ENCODE measurements around the gene MICAL3. TPM values are rescaled to one million over a fixed set of nuclear protein-coding genes. Genes with fewer than 3 reads are reported as not detected.

The MICAL3 gene
- total RNA-seq, 4 donors from 2014 or later: 45.2 to 56.3 (median 46.3) TPM

- TF ChIP-seq POLR2A (IDR thresholded peaks at IDR 0.05) (peak in 1 of 2 donors; percentile 12), EP300 (IDR thresholded peaks at IDR 0.05) (peak in 1 of 2 donors; percentile 23)
- TF ChIP-seq, protein P1, sequence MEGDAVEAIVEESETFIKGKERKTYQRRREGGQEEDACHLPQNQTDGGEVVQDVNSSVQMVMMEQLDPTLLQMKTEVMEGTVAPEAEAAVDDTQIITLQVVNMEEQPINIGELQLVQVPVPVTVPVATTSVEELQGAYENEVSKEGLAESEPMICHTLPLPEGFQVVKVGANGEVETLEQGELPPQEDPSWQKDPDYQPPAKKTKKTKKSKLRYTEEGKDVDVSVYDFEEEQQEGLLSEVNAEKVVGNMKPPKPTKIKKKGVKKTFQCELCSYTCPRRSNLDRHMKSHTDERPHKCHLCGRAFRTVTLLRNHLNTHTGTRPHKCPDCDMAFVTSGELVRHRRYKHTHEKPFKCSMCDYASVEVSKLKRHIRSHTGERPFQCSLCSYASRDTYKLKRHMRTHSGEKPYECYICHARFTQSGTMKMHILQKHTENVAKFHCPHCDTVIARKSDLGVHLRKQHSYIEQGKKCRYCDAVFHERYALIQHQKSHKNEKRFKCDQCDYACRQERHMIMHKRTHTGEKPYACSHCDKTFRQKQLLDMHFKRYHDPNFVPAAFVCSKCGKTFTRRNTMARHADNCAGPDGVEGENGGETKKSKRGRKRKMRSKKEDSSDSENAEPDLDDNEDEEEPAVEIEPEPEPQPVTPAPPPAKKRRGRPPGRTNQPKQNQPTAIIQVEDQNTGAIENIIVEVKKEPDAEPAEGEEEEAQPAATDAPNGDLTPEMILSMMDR (IDR thresholded peaks at IDR 0.05): peak in 1 of 5 experiments; percentile 11
- Histone ChIP-seq H3K27ac (peak overlapping the region; percentile 21 to 86 (median 48)), H3K4me1 (peaks cover 0 to 84% (median 61%) of the 10 kb centered on the region in 4 donors), H3K9me3 (no peaks in the 10 kb centered on the region), H3K4me3 (no peak overlapping the region), H3K27me3 (no peaks in the 10 kb centered on the region), H3K36me3 (no peaks in the 10 kb centered on the region)
- no peak for DNase-seq (ENCODE audit: low spot score in 2 of 2)
- 26% methylated on average over 15 of the region's 15 CpGs for WGBS, 2 donors
Measured at GRCh38 chr22:17920145-17920605, 104.2 kb downstream of the MICAL3 start.

DNA sequence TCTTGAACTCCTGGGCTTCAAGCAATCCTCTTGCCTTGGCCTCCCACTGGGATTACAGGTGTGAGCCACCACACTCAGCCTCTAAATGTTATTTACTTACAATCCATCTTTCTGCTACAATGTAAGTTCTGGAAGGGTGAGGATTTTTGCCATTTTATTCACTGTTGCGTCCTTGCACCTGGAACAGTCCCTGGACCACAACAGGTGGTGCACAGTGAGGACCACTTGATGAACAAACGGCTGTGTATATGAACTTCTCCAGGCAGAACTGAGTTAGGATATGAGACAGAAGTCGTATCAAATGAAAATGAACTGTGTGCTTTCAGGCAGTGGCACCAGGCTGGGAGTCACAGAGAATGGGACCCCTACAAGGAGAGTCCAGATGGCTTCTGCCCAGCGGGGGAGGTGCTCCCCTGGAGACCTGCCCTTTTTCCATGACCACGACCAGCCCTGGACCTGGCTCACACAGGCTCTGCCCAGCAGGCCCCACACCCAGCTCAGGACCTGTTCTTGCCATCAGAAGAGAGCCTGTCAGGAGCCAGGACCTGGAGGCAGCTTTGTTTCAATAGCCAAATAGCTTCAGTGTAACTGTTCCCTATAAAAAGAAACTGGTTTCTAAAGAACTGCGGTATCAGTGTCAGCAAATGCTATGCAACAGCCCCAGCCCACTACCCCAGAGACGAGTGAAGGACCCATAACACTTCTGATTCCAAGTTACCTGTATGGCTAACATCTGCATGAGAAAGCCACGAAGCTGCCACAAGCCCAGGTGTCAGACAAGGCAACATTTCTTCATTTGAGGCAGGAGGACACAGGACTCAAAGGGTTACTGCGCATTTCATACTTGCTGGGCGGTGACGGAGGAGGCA, 104.9 kb downstream of the MICAL3 start:
- DNase-seq (ENCODE audit: low spot score in 2 of 2): no peak
- Histone ChIP-seq H3K4me1 (peaks cover 0 to 82% (median 55%) of the 10 kb centered on the region in 4 donors), H3K9me3 (no peaks in the 10 kb centered on the region), H3K36me3 (no peaks in the 10 kb centered on the region), H3K27ac (peak overlapping the region; percentile 21 to 86 (median 48)), H3K27me3 (no peaks in the 10 kb centered on the region), H3K4me3 (no peak overlapping the region)
- TF ChIP-seq POLR2A (IDR thresholded peaks at IDR 0.05) (no peak), EP300 (IDR thresholded peaks at IDR 0.05) (no peak)
- TF ChIP-seq, protein P1 (IDR thresholded peaks at IDR 0.05): no peak
- 61 to 69% methylated on average over 11 of the region's 11 CpGs for WGBS, 2 donors

GRCh38 chr22:17918840-17919239, 105.5 kb downstream of the MICAL3 start:
- no peaks in the 10 kb centered on the region for H3K36me3 ChIP-seq
- no peak overlapping the region for H3K4me3 ChIP-seq
- no peak for DNase-seq (ENCODE audit: low spot score in 2 of 2)
- no peaks in the 10 kb centered on the region for H3K27me3 ChIP-seq
- peaks cover 0 to 82% (median 49%) of the 10 kb centered on the region in 4 donors for H3K4me1 ChIP-seq
- TF ChIP-seq EP300 (IDR thresholded peaks at IDR 0.05) (no peak), POLR2A (IDR thresholded peaks at IDR 0.05) (no peak)
- TF ChIP-seq, protein P1 (IDR thresholded peaks at IDR 0.05): no peak
- 62 to 73% methylated on average over 5 of the region's 5 CpGs for WGBS, 2 donors
- H3K9me3 ChIP-seq: no peaks in the 10 kb centered on the region
- peak overlapping the region in 2 of 4 donors; percentile 69 to 86 for H3K27ac ChIP-seq

DNA sequence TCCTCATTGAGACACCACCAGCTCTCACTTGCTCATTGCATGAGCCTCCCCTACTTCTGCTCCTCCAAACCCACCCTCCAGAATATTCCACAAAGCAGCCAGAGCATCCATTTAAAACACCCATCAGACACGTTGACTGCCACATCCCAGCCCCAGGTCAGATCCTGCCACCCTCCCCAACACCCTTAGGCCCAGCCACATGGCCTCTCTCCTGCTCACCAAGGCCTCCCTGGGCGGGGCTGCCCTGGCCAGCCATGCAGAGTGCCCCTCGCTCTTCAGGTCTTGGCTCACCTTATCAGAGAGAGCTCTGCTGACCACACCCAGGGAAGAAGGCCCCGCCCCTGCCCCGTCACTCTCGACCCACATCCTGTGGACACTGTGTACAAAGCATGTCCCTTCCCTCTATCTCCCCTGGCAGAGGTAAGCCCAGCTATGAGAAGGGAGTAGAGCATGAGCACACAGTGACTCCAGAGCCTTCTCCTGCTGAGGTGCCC, 106.8 kb downstream of the MICAL3 start:
- Histone ChIP-seq H3K27ac (peak overlapping the region in 1 of 4 donors; percentile 86), H3K36me3 (no peaks in the 10 kb centered on the region), H3K9me3 (no peaks in the 10 kb centered on the region), H3K27me3 (no peaks in the 10 kb centered on the region), H3K4me1 (peaks cover 0 to 82% (median 40%) of the 10 kb centered on the region in 4 donors), H3K4me3 (no peak overlapping the region)
- TF ChIP-seq EP300 (IDR thresholded peaks at IDR 0.05): no peak
- TF ChIP-seq, protein P1 (IDR thresholded peaks at IDR 0.05): no peak
- no peak for TF ChIP-seq POLR2A (IDR thresholded peaks at IDR 0.05)
- DNase-seq (ENCODE audit: low spot score in 2 of 2): no peak
- 86% methylated on average over 6 of the region's 6 CpGs for WGBS, 2 donors

All from tibial nerve (tissue), 4 donors.